GM12865 (cell line): ENCODE measurements around the gene ARHGAP24.

Experiments
- DNase-seq: peaks from one replicate; pipeline ENCODE4 v3.0.0; 2010; ENCODE audit warnings: low read depth
- H3K4me3 ChIP-seq: 2 replicates; pipeline ENCODE4 v1.5.1; 2011; ENCODE audit warnings: mild to moderate bottlenecking, low read depth, low read length, control low read depth
- TF ChIP-seq, protein P1 (sequence below): IDR thresholded peaks from 2 replicates; pipeline ENCODE4 v1.5.1; 2011; ENCODE audit warnings: low read length, control low read depth, low read depth, inconsistent platforms; ENCODE audit not compliant: insufficient read depth; ENCODE audit errors: missing control alignments

The ARHGAP24 gene

GRCh38 chr4:86048426-86048825 is 573.5 kb downstream of the ARHGAP24 start:
- DNase-seq = no peak

DNA sequence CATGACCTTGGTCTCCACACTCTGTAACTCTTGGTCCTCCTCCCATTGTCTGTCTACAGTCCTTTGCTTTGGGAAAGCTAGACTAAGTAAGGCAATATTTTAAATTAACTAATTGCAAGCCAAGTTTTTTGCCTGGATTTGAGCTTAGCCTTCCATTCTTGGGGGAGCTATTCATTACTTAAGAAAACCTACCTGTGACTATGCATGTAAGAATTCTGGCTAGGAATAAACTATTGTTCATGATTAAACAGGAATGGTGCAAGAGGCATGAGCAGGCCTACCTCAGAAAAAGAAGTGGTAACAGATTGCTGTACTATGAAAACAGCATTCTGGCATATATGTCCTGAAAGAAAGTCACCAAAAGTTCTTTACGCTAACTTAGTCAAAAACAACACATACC is 575.5 kb downstream of the ARHGAP24 start:
- TF ChIP-seq, protein P1, sequence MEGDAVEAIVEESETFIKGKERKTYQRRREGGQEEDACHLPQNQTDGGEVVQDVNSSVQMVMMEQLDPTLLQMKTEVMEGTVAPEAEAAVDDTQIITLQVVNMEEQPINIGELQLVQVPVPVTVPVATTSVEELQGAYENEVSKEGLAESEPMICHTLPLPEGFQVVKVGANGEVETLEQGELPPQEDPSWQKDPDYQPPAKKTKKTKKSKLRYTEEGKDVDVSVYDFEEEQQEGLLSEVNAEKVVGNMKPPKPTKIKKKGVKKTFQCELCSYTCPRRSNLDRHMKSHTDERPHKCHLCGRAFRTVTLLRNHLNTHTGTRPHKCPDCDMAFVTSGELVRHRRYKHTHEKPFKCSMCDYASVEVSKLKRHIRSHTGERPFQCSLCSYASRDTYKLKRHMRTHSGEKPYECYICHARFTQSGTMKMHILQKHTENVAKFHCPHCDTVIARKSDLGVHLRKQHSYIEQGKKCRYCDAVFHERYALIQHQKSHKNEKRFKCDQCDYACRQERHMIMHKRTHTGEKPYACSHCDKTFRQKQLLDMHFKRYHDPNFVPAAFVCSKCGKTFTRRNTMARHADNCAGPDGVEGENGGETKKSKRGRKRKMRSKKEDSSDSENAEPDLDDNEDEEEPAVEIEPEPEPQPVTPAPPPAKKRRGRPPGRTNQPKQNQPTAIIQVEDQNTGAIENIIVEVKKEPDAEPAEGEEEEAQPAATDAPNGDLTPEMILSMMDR = no peak
- H3K4me3 ChIP-seq = no peak overlapping the region
- no peak for DNase-seq

More at GRCh38 chr4:86048426-86048825, 573.5 kb downstream of the ARHGAP24 start:
- no peak overlapping the region for H3K4me3 ChIP-seq
- TF ChIP-seq, protein P1 = no peak
